HG02571 (cell line): ENCODE results near the gene GCH1.
"Not testable (repeated sequence)": the region's sequence is repeated elsewhere in the genome, so short reads cannot be mapped to it uniquely, and the experiment has no call there.

Source experiments
- ATAC-seq: cut with Tn5 transposase; IDR thresholded peaks from one replicate; pipeline ENCODE4 v1.9.1; 2021; ENCODE audit warnings: mild to moderate bottlenecking, moderate library complexity; ENCODE audit not compliant: unreplicated experiment

Gene GCH1

DNA sequence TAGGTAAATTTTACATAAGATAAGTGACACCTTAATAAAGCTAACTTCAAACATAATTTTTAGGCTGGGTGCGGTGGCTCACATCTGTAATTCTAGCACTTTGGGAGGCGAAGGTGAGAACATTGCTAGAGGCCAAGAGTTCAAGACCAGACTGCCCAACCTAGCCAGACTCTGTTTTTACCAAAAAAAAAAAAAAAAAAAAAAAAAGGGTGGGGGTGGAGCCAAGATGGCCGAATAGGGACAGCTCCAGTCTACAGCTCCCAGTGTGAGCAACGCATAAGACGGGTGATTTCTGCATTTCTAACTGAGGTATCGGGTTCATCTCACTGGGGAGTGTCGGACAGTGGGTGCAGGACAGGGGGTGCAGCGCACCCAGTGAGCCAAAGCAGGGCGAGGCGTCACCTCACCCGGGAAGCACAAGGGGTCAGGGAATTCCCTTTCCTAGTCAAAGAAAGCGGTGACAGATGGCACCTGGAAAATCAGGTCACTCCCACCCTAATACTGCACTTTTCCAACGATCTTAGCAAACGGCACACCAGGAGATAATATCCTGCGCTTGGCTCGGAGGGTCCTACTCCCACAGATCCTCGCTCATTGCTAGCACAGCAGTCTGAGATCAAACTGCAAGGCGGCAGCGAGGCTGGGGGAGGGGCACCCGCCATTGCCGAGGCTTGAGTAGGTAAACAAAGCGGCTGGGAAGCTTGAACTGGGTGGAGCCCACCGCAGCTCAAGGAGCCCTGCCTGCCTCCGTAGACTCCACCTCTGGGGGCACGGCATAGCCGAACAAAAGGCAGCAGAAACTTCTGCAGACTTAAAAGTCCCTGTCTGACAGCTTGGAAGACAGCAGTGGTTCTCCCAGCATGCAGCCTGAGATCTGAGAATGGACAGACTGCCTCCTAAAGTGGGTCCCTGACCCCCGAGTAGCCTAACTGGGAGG, 32.2 kb downstream of the GCH1 start:
- not testable (repeated sequence) for ATAC-seq

DNA sequence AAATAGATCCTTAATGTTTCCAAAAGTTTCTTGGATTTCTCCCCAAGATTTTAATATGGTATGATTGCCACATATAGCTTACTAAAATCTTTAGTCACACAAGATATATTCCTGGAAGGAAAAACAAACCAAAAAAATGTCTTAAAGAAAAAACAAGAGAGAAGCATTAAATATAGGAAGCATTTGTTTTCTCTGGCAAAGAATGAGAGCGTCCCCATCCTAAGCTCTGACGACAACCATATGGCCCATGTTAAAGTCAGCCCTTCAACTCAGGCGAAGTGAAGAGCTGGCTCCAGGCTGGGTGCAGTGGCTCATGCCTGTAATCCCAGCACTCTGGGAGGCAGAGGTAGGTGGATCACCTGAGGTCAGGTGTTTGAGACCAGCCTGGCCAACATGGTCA, 35.6 kb downstream of the GCH1 start:
- no peak for ATAC-seq

DNA sequence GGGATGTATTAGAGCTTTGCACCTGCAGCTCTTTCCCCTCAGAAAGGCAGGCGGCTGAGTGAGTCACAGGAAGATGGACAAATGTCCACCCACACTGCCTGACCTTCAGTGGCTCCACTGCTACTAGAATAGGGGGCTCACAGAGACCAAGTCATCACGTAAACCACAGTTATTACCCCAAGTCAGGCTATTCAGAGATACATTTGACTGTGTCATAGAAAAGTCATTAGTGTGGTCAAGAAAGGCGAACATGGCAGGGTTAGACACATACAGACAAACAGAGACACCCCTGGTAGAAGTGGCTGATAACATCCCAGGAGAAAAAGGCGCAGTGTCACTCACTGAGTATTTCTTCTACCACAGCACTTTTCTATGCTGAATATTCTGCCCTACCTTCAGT, 36.0 kb downstream of the GCH1 start:
- ATAC-seq: no peak

DNA sequence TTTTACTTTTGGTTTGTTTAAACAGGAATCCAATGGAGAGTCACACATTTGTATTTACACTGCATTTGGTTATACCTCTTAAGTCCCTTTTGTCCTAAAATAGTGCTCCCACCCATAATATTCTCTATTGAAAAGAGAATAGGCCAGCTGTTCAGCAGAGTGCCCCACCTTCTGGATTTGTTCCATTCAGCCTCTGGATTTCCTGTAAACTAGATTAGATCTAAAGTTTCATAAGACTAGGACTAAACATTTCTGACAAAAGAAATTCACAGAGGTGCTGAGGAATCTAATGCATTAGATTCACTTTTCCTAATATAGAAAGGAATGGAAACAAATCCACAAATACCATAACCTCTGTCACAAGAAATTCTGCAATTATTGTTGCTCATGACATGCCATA, 38.1 kb downstream of the GCH1 start:
- ATAC-seq: no peak

DNA sequence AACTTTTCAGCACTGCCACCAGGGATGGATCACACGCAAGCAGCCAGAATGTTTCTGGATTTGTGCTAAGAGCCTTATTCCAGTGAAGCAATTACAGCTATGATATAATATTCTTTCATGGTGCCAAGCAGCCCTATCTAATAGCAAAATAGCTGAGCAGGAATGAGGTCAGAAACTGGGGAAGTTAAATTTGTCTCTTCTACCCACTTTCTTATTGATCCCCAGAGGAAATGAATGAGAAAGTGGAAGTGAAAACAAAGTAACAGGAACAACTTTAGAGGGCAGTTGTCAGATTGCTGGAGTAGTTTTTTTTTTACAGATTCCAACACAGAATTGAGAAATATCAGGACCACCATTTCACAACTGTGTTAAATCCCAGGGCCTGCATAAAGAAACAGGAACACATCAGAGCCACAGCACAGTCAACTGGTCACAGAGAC, 44.8 kb downstream of the GCH1 start:
- ATAC-seq: no peak

DNA sequence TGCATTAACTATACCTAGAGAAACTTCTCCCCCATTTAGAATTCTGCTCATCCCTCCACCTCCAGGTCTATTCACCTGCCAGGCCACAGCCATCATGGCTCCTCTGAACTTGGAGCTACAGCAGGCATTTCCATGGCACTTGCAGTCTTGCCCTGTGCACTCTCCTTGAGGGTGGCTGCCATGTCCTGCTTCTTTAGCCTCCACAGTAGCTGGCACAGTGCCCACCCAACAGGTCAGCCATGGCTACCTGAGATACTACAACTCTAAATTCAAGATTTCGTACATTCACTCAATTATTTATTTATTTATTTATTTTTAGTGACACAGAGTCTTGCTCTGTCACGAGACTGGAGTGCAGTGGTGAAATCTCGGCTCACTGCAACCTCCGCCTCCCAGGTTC, 46.5 kb downstream of the GCH1 start:
- no peak for ATAC-seq

DNA sequence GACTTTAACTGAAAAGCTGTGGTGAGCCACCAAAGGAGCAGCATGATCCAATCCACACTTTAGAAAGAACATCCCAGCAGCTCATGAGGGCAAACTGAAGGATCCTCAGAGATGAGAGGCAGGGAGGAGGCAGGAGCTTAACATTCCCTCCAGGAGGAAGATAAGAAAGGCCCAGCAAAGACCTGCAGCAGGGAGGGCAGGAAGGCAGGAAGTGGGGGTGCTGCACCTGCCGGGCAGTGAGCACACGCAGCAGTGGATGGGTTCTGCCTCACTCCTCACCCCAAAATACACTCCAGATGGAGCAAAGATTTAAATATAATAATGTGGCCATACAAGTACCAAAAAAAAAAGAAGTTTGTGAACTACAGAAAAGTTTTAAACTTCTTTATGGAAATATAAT, 48.4 kb downstream of the GCH1 start:
- no peak for ATAC-seq

DNA sequence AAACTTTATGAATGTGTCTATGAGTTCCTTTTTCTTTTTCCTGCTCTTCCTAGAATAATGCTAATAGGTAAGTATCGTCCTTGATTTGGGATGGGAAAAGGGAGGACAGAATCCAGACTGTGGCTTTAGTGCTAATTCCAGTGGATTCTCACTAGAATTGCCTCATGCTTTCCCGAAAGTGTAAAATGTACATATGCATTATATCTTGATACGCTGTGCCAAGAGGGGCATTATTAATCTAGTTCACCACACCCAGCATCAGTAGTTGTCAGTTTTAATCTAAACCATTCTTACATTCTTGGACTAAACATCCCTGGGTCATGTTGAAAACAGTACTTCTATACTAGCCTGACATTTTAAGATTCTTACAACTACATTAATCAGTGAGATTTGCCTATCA, 49.3 kb downstream of the GCH1 start:
- ATAC-seq: no peak

DNA sequence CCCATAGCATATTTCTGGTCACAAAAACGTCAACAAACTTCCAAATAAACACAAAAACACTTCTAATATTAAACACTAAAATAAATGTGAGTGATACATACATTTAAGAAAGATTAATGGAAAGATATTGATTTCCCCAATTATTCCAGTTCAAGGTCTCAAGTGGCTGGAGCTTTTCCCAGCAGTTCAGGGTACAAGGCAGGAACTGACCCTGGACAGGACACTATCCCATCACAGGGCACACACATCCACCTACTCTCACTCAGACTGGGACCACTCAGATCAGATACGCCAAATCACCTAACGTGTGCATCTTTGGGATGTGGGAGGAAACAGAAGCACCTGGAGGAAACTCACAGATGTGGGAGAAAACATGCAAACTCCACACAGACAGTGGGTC, 50.4 kb downstream of the GCH1 start:
- no peak for ATAC-seq

DNA sequence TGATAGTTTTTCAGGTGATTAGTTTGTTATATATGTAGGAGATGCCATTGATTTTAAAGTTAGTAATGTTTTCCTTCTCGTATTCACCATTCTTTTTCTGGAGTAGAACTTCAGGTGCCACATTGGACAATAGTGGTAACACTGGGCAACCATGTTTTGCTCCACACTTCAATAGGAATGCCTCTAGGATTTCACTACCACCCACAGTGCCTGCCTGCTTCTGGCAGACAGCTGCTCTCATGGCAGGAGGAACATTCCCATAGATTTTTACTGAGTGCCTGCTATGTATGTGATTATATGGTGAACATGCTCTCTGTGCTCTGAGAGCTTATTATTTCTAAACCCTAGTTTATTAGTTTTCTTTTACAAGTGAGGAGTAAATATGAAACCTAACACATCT, 53.7 kb downstream of the GCH1 start:
- no peak for ATAC-seq

DNA sequence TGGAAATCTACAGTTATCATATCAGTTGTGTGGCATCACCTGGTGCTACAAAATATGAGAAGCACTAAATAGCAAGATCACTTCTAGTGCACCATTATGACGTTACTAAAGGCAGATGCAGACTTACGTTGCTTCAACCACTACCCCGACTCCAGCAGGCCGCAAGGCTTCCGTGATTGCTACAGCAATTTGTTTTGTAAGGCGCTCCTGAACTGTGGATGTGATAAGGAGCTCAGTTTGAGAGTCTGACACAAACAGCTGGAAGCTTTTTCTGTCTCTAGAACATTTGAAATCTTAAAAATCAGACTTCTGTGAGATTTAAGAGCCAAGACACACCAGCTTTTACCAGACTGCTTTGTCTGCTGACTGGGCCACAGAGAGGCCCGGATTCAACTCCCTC, 57.0 kb downstream of the GCH1 start:
- ATAC-seq: no peak

DNA sequence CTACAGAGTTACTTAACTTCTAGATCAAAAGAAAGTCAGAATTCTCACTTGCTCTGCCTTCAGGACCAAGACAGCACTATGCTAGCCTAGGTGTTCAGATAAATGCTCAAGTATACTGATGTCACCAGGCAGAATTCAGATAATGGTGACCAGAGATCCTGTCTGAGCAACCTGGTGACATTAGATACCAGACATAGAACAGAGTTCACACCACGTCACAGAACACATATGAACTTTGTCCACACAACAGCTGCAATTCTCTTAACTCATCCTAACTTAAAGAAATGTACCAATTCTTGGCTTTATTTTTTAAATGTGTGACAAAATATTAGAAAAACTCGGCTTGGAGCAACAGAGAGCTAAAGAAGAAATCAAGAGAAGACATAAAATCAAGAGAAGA, 58.1 kb downstream of the GCH1 start:
- ATAC-seq: no peak

DNA sequence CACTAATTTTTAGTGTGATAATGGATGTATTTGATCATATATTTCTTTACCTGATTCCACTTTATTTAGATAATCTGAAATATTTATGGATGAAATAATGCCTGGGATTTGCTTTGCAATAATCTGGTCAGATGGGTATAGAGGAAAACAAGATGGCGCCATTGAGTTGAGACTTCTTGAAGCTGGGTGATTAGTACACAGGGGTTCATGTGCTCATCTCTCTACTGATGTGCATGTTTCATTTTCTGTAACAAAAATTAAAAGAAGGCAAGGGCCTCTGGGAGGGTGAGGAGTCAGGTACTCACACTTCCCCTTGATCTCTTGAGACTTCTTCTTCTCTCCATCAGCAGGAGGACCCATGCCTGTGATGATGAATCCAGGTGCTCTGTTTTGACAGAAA, 61.8 kb downstream of the GCH1 start:
- no peak for ATAC-seq

DNA sequence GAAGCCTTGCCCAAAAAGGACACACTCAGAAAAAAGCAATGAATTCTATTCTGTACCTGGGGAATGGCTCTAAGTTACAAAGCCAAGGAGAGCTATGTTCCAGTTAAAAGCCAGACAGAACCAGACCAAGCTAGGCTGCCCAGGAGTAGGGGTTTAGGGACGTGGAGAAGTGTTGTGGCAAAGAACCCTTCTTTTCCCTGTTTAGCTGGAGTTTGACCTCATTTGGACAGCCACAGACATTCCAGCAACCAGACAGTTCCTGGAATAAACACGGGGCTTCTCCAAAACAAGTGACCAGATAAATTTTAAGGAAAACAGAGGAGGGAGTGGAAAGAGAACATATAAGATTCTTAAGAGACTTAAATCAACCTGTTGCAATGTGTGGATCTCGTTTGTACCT, 62.3 kb downstream of the GCH1 start:
- ATAC-seq: no peak

DNA sequence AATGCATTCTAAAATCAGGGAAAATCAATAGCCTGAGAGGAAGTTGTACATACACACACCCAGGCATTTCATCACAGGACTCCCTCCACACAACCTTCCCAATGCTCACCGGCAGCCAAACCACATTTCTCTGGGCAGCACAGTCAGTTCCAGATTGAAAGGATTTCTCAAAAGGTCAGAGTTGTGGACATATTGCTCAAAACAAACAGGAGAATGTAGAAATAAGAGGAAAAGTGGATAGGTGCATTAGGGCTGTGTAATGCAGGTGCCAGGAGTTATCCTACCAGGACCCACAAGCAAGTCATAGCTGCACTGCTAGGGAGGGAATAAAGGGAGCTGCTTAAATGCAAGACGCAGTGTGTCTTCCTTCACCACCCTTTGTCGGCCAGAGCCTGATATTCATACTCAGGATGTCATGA, 62.9 kb downstream of the GCH1 start:
- no peak for ATAC-seq

DNA sequence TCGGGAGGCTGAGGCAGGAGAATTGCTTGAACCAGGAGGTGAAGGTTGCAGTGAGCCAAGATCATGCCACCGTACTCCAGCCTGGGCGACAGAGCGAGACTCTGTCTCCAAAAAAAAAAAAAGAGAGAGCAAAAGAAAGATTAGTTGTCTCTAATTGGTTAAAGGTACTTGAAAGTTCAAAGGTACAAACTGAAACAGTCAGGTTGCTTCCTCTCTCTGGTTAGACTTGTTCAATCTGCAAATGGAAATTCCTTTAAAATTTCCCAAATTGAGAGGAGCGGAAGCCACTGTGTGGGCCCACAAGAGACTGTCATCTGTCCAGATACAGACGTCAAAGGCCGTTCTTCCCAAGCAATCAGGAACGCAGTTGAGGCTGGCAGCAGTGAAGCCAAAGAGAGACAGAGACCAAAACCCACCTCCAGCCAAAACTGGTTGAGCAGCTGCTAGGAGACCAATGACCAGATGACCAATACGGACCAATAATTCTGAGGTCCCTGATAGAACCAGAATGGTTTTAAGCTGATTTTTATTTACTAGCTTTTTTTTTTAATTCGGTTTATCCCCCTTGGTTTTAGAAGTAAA, 63.6 kb downstream of the GCH1 start:
- ATAC-seq: no peak

DNA sequence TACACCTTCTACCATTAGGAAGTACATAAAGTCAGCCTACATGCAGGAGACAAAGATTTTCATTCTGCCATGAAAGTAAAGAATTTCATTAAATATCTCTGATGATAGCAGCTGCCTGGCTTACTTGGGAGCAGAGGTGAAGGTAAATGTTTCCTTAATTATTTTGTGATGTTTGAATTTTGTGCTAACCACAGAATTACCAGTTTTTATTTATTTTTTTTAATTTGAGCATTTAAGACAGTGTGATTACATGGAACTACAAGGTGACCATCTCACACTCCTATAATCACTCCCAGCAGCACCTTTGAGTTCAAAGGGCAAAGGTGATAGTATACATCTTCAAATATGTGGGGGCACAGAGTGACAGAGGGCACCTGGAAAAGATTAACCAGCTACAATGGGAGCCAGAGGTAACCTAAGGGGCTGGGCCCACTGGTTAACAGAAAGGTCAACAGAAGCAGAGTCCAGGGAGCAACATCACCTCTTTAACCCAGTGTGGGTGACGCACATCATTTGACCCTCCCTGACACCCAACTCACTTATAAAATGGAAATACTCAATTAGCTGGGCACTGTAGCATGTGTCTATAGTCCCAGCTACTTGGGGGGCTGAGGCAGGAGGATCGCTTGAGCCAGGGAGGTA, 65.0 kb downstream of the GCH1 start:
- no peak for ATAC-seq

DNA sequence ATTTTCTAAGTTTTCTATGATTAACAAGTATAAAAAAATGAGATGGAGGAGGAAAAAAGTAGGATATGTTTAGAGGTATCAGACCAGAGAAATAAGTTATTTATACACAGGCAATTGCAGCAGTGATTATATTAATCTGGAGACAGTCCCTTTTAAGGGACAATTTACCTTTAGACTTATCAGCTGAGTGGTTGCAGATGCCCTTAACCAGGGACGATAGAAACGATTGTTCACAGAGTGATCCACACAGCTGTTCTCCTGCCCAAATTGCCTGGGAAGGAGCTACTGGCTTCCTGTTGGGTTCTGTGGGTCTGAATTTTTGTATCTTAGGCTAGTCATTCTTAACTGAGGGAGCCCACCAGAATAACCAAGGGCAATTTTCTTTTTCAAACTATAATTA, 66.4 kb downstream of the GCH1 start:
- no peak for ATAC-seq

DNA sequence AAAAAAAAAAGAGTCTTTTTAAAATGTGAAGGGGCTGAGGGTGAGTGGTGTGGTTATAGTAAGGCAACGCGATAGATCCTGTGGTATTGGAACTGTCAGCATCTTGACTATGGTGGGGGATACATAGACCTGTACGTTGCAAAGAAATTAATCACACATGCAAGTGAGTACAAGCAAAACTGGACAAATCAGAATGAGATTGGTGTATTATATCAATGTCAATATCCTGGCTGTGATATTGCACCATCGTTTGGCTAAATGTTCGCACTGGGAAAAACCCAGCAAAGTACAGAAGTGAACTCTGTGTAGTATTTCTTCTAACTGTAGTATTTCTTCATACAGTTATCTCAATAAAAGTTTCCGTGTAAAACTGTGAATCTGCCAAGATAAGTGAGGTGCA, 67.9 kb downstream of the GCH1 start:
- no peak for ATAC-seq

DNA sequence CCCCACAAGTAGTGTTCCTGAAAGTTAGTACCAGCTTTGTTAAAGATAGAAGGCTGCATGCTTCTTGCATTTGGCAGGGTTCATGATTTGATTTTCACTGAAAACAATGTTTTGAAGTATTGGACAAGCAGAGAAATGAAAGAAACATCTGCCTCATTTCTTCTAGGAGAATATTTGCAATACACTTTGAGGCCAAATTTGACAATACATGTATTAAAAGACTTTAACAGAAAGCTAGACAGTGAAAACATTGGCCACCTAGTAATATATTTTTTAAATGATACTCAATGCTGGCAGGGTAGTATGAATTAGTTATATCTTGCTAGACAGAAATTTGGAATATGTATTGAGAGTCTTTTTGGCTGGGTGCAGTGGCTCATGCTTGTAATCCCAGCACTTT, 68.5 kb downstream of the GCH1 start:
- no peak for ATAC-seq

DNA sequence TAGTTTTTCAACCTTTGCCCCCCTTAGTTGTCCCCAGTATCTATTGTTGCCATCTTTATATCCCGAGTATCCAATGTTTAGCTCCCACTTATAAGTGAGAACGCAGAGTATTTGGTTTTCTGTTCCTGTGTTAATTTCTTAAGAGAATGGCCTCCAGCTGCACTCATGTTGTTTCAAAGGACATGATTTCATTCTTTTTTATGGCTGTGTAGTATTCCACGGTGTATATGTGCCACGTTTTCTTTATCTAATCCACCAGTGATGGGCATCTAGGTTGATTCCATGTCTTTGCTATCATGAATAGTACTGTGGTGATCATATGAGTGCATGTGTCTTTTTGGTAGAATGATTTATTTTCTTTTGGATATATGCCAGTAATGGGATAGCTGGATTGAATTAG, 72.0 kb downstream of the GCH1 start:
- ATAC-seq: no peak
